GM12878 (cell line): ENCODE results near the gene GRIK2. TPM values are rescaled to one million over a fixed set of nuclear protein-coding genes. Genes with fewer than 3 reads are reported as not detected.

ENCODE experiments used
- ATAC-seq: fragments of 200-7000 bp; cut with Tn5 transposase; 3 replicates; pipeline ENCODE4 v1.9.1; 2020; ENCODE audit warnings: mild to moderate bottlenecking, moderate library complexity
- BruUV-seq: library from RNA; stranded (reverse); fragments of 400-500 nt; replicated peaks from 2 replicates; lab custom pipeline; 2021; lab: Mats Ljungman, UMichigan
- CTCF ChIA-PET: fragments of 300-600 bp; sonication (Branson Sonifier 250); formaldehyde crosslinking; extraction: SDS; loops from one replicate; lab custom pipeline; 2021; ENCODE audit warnings: inconsistent platforms; lab: Yijun Ruan, JAX
- POLR2A ChIA-PET: fragments of 350-600 bp; formaldehyde crosslinking; extraction: SDS; loops from one replicate; lab custom pipeline; 2021; ENCODE audit warnings: inconsistent platforms; lab: Charles Lee
- RAD21 ChIA-PET: fragments of 300-600 bp; sonication (Branson Sonifier 250); formaldehyde crosslinking; loops from one replicate; lab custom pipeline; 2023; ENCODE audit warnings: antibody characterized with exemption; ENCODE audit not compliant: unreplicated experiment; lab: Charles Lee
- SMC1A ChIA-PET: fragments of 300-600 bp; sonication (Branson Sonifier 250); formaldehyde crosslinking; loops from one replicate; lab custom pipeline; 2023; ENCODE audit not compliant: unreplicated experiment, uncharacterized antibody; lab: Charles Lee
- DNase-seq: peaks from one replicate; pipeline ENCODE4 v3.0.0-alpha.2; 2011; ENCODE audit warnings: low read depth, low spot score
- FAIRE-seq: peaks from 3 replicates; lab custom pipeline; 2011; peaks lifted over from hg19 to GRCh38; lab: Jason Lieb, UNC
- H2AFZ ChIP-seq: 2 replicates; pipeline ENCODE4 v1.6.0; 2011; ENCODE audit warnings: low read depth, low read length, control low read depth; ENCODE audit not compliant: control insufficient read depth
- H3K27ac ChIP-seq: 2 replicates; pipeline ENCODE4 v1.5.1; 2011; ENCODE audit warnings: control low read depth; ENCODE audit not compliant: control insufficient read depth, insufficient read depth
- H3K27me3 ChIP-seq, 2 experiments: replicated peaks in 1 of 2; 2 replicates each; pipeline versions ENCODE4 v1.6.0 to v1.6.1; 2011; ENCODE audit warnings: low read length in 1 of 2; ENCODE audit not compliant: control insufficient read depth in 2 of 2, insufficient read depth in 2 of 2
- H3K36me3 ChIP-seq, 2 experiments: 2 replicates each; pipeline ENCODE4 v1.5.1; 2011; ENCODE audit warnings: low read length in 1 of 2; ENCODE audit not compliant: control insufficient read depth in 2 of 2, insufficient read depth in 2 of 2
- H3K4me1 ChIP-seq: 2 replicates; pipeline ENCODE4 v1.6.1; 2011; ENCODE audit warnings: mild to moderate bottlenecking, low read length, moderate library complexity, mixed read lengths; ENCODE audit not compliant: control insufficient read depth, insufficient read depth
- H3K4me2 ChIP-seq: 2 replicates; pipeline ENCODE4 v1.6.0; 2011; ENCODE audit warnings: control low read depth; ENCODE audit not compliant: control insufficient read depth, insufficient read depth
- H3K4me3 ChIP-seq: fragments of 200-600 bp; sonication (generic); 2 replicates; pipeline ENCODE4 v1.5.1; 2016
- H3K79me2 ChIP-seq: 2 replicates; pipeline ENCODE4 v1.6.0; 2011; ENCODE audit warnings: low read length; ENCODE audit not compliant: control insufficient read depth, insufficient read depth
- H3K9ac ChIP-seq: 2 replicates; pipeline ENCODE4 v1.8.0; 2011; ENCODE audit warnings: low read length, control low read depth, mixed read lengths; ENCODE audit not compliant: control insufficient read depth, insufficient read depth
- H3K9me3 ChIP-seq: replicated peaks from 3 replicates; pipeline ENCODE4 v1.5.1; 2011; ENCODE audit warnings: mild to moderate bottlenecking, low read length; ENCODE audit not compliant: control insufficient read depth, insufficient read depth
- H4K20me1 ChIP-seq: 2 replicates; pipeline ENCODE4 v1.6.0; 2011; ENCODE audit not compliant: control insufficient read depth, insufficient read depth
- BRCA1 ChIP-seq: IDR thresholded peaks from 2 replicates; pipeline ENCODE4 v1.6.1; 2011; ENCODE audit warnings: low read depth, low read length, improper control_type of control experiment
- EGR1 ChIP-seq, 2 experiments: IDR thresholded peaks; 1 replicate in 1 of 2; 2 replicates in 1 of 2; pipeline ENCODE4 v1.6.1; 2011 to 2012; ENCODE audit warnings: low read depth in 2 of 2, low read length in 2 of 2, borderline replicate concordance in 1 of 2, mild to moderate bottlenecking in 1 of 2, moderate library complexity in 1 of 2
- ESRRA ChIP-seq: IDR thresholded peaks from 2 replicates; pipeline ENCODE4 v1.6.1; 2012; ENCODE audit warnings: mild to moderate bottlenecking, low read length, improper control_type of control experiment
- IKZF2 ChIP-seq, 2 experiments: fragments of 450-650 bp; IDR thresholded peaks; 2 replicates each; pipeline ENCODE4 v1.6.1; 2017; ENCODE audit warnings: mild to moderate bottlenecking in 2 of 2, moderate library complexity in 2 of 2
- IRF4 ChIP-seq: IDR thresholded peaks from 2 replicates; pipeline ENCODE4 v1.6.1; 2011; ENCODE audit warnings: low read depth, low read length
- KAT2A ChIP-seq: conservative IDR thresholded peaks from 2 replicates; pipeline ENCODE4 v1.6.1; 2011; ENCODE audit warnings: low read depth, low read length; ENCODE audit not compliant: control insufficient read depth
- MEF2A ChIP-seq: IDR thresholded peaks from 2 replicates; pipeline ENCODE4 v1.6.1; 2011; ENCODE audit warnings: low read depth, mild to moderate bottlenecking, low read length, moderate library complexity; ENCODE audit not compliant: insufficient read depth
- MXI1 ChIP-seq: fragments of 150-350 bp; IDR thresholded peaks from 2 replicates; pipeline ENCODE4 v1.6.1; 2011; ENCODE audit warnings: low read depth, mild to moderate bottlenecking, inconsistent platforms, low read length, improper control_type of control experiment
- NFXL1 ChIP-seq: fragments of 450-650 bp; IDR thresholded peaks from 2 replicates; pipeline ENCODE4 v1.6.1; 2017; ENCODE audit warnings: antibody characterized with exemption, mild to moderate bottlenecking, borderline replicate concordance
- SP1 ChIP-seq: IDR thresholded peaks from one replicate; pipeline ENCODE4 v1.6.1; 2011; ENCODE audit warnings: low read depth, low read length
- SRF ChIP-seq, 2 experiments: IDR thresholded peaks; 2 replicates each; pipeline ENCODE4 v1.6.1; 2011; ENCODE audit warnings: low read depth in 2 of 2, low read length in 2 of 2, mild to moderate bottlenecking in 1 of 2, moderate library complexity in 1 of 2
- TCF7 ChIP-seq: IDR thresholded peaks from 2 replicates; pipeline ENCODE4 v1.6.1; 2014; ENCODE audit warnings: antibody characterized with exemption, borderline replicate concordance
- WGBS: methylation state at CpG from one replicate; pipeline ENCODE4 v1.1.6; 2016; ENCODE audit warnings: low lambda C conversion rate; ENCODE audit not compliant: insufficient replicate concordance, insufficient coverage; ENCODE audit errors: missing lambda C conversion rate; 5-methylcytosine and 5-hydroxymethylcytosine counted together
- in situ Hi-C: fragments of 300-500 bp; cut with MboI; formaldehyde crosslinking; loops from 9 replicates; pipeline ENCODE4 v1.14.3; 2018; ENCODE audit warnings: mixed read lengths
- intact Hi-C: fragments of 100-400 bp; cut with micrococcal nuclease; formaldehyde crosslinking; loops from one replicate; pipeline ENCODE4 v1.14.2; 2022; ENCODE audit not compliant: unreplicated experiment
- polyA plus RNA-seq, 11 experiments: library from polyadenylated mRNA; depleted of rRNA in 4 of 11; unstranded in 6 of 11; stranded (reverse) in 5 of 11; fragments of >200 nt; fragmentation: Nextera tagmentation in 4 of 11; fragmentation: Illumina TruSeq in 1 of 11; extraction: Ambion mirVana in 4 of 11; extraction: Trizol in 1 of 11; gene quantifications; 1 replicate in 1 of 11; 2 replicates in 10 of 11; pipeline versions ENCODE4 v1.2.1 to v1.2.3, GENCODE V29; 2011 to 2016; ENCODE audit warnings: inconsistent platforms in 2 of 11, missing spikeins in 2 of 11, low read depth in 1 of 11
- total RNA-seq, 4 experiments: library from RNA; depleted of rRNA in 3 of 4; stranded (reverse); fragments of >200 nt in 3 of 4; fragmentation: Illumina TruSeq in 1 of 4; extraction: Trizol in 1 of 4; gene quantifications; 2 replicates each; pipeline versions ENCODE4 v1.2.1 to v1.2.3, GENCODE V29; 2013 to 2021
- TF ChIP-seq, protein P1 (sequence below): IDR thresholded peaks from 2 replicates; pipeline ENCODE4 v1.6.1; 2011; ENCODE audit warnings: mild to moderate bottlenecking, low read depth, low read length, moderate library complexity; ENCODE audit not compliant: insufficient replicate concordance
- TF ChIP-seq, protein P2 (sequence below): fragments of 450-650 bp; IDR thresholded peaks from 2 replicates; pipeline ENCODE4 v1.6.1; 2017; ENCODE audit warnings: mild to moderate bottlenecking, low read depth, inconsistent platforms; ENCODE audit not compliant: poor library complexity, severe bottlenecking
- TF ChIP-seq, protein P3 (sequence below): fragments of 450-650 bp; conservative IDR thresholded peaks from 2 replicates; pipeline ENCODE4 v1.6.1; 2017; ENCODE audit warnings: mild to moderate bottlenecking, moderate library complexity
- TF ChIP-seq, protein P4 (sequence below): IDR thresholded peaks from 2 replicates; pipeline ENCODE4 v1.6.1; 2012; ENCODE audit warnings: low read depth, low read length, improper control_type of control experiment

GRIK2 gene
- total and polyA plus RNA-seq, 10 of the 15 experiments (the other 5 are each of a cell fraction or from before 2014, with no cell fraction given): not detected

DNA sequence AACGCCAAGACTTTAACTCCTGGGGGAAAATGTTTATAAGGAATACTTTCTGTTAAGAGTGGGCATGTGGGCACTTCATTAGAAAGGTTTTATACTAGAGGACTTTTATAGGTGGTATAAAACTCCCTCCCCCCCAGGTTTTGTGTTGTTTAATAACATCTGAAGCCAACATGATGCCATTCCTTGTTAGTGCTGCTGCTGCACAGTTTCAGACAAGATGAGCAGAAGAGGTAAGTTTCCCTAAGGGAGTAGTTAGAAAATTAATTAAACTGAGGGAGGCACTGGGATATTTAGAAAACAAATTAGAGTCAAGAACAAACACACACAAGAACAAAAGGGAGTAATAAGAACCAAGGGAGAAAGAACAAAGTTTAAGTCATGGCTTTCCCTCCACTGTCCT lies 362.4 kb downstream of the GRIK2 start:
- ChIA-PET CTCF (no interaction called here), RAD21 (no interaction called here), POLR2A (no interaction called here), SMC1A (no interaction called here)
- DNase-seq (no peak), FAIRE-seq (no peak), ATAC-seq (no peak)
- in situ Hi-C loops: no loop called here
- Histone ChIP-seq H3K27me3 (no peaks in the 10 kb centered on the region), H3K4me1 (no peaks in the 10 kb centered on the region), H3K36me3 (no peaks in the 10 kb centered on the region), H3K79me2 (no peaks in the 10 kb centered on the region), H2AFZ (no peak overlapping the region), H3K4me2 (no peak overlapping the region), H3K27ac (no peak overlapping the region), H3K9ac (no peak overlapping the region), H3K4me3 (no peak overlapping the region), H4K20me1 (no peaks in the 10 kb centered on the region), H3K9me3 (no peaks in the 10 kb centered on the region)
- intact Hi-C loops: no loop called here
- TF ChIP-seq SRF (IDR thresholded peaks at IDR 0.05; ENCODE audit: low read depth in 2 of 2, low read length in 2 of 2) (no peak), KAT2A (no peak), SP1 (no peak), NFXL1 (no peak), EGR1 (IDR thresholded peaks at IDR 0.05; ENCODE audit: borderline replicate concordance in 1 of 2, low read depth in 2 of 2, low read length in 2 of 2) (no peak), TCF7 (no peak), ESRRA (no peak), MEF2A (no peak), IRF4 (no peak), MXI1 (no peak), IKZF2 (IDR thresholded peaks at IDR 0.05) (no peak), BRCA1 (no peak)
- TF ChIP-seq, protein P1, sequence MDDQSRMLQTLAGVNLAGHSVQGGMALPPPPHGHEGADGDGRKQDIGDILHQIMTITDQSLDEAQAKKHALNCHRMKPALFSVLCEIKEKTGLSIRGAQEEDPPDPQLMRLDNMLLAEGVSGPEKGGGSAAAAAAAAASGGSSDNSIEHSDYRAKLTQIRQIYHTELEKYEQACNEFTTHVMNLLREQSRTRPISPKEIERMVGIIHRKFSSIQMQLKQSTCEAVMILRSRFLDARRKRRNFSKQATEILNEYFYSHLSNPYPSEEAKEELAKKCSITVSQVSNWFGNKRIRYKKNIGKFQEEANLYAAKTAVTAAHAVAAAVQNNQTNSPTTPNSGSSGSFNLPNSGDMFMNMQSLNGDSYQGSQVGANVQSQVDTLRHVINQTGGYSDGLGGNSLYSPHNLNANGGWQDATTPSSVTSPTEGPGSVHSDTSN: no peak
- TF ChIP-seq, protein P2, sequence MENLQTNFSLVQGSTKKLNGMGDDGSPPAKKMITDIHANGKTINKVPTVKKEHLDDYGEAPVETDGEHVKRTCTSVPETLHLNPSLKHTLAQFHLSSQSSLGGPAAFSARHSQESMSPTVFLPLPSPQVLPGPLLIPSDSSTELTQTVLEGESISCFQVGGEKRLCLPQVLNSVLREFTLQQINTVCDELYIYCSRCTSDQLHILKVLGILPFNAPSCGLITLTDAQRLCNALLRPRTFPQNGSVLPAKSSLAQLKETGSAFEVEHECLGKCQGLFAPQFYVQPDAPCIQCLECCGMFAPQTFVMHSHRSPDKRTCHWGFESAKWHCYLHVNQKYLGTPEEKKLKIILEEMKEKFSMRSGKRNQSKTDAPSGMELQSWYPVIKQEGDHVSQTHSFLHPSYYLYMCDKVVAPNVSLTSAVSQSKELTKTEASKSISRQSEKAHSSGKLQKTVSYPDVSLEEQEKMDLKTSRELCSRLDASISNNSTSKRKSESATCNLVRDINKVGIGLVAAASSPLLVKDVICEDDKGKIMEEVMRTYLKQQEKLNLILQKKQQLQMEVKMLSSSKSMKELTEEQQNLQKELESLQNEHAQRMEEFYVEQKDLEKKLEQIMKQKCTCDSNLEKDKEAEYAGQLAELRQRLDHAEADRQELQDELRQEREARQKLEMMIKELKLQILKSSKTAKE: no peak
- TF ChIP-seq, protein P3, sequence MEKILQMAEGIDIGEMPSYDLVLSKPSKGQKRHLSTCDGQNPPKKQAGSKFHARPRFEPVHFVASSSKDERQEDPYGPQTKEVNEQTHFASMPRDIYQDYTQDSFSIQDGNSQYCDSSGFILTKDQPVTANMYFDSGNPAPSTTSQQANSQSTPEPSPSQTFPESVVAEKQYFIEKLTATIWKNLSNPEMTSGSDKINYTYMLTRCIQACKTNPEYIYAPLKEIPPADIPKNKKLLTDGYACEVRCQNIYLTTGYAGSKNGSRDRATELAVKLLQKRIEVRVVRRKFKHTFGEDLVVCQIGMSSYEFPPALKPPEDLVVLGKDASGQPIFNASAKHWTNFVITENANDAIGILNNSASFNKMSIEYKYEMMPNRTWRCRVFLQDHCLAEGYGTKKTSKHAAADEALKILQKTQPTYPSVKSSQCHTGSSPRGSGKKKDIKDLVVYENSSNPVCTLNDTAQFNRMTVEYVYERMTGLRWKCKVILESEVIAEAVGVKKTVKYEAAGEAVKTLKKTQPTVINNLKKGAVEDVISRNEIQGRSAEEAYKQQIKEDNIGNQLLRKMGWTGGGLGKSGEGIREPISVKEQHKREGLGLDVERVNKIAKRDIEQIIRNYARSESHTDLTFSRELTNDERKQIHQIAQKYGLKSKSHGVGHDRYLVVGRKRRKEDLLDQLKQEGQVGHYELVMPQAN: no peak
- TF ChIP-seq, protein P4, sequence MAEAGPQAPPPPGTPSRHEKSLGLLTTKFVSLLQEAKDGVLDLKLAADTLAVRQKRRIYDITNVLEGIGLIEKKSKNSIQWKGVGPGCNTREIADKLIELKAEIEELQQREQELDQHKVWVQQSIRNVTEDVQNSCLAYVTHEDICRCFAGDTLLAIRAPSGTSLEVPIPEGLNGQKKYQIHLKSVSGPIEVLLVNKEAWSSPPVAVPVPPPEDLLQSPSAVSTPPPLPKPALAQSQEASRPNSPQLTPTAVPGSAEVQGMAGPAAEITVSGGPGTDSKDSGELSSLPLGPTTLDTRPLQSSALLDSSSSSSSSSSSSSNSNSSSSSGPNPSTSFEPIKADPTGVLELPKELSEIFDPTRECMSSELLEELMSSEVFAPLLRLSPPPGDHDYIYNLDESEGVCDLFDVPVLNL: no peak
- no TSS peak for BruUV-seq
- 89% methylated on average over 1 of the region's 1 CpG for WGBS
